NCI-H2029 (cell line): ENCODE data around the gene JAML.

ENCODE experiments used
- DNase-seq: peaks from one replicate; lab custom pipeline; 2025; lab: John Stamatoyannopoulos, UW

Gene JAML

GRCh38 chr11:118239509-118240205 is 14.8 kb upstream of the JAML start:
- no peak for DNase-seq

GRCh38 chr11:118238929-118239328 is 14.1 kb upstream of the JAML start:
- no peak for DNase-seq

- no peak for DNase-seq
Measured at GRCh38 chr11:118238421-118238820, 13.6 kb upstream of the JAML start.

GRCh38 chr11:118236170-118236569 is 11.4 kb upstream of the JAML start:
- DNase-seq: no peak

GRCh38 chr11:118234833-118235232 is 10.0 kb upstream of the JAML start:
- DNase-seq: no peak

GRCh38 chr11:118233850-118234249 is 9.0 kb upstream of the JAML start:
- no peak for DNase-seq

GRCh38 chr11:118233377-118233776 is 8.6 kb upstream of the JAML start:
- no peak for DNase-seq

GRCh38 chr11:118232659-118233058 is 7.8 kb upstream of the JAML start:
- no peak for DNase-seq

GRCh38 chr11:118231461-118231860 is 6.7 kb upstream of the JAML start:
- DNase-seq: no peak

GRCh38 chr11:118230088-118230487 is 5.3 kb upstream of the JAML start:
- no peak for DNase-seq

- DNase-seq: no peak
Measured at GRCh38 chr11:118229274-118229847, 4.5 kb upstream of the JAML start.

- DNase-seq: no peak
Measured at GRCh38 chr11:118227865-118228785, 3.3 kb upstream of the JAML start.

GRCh38 chr11:118226781-118227180 is 2.0 kb upstream of the JAML start:
- DNase-seq: no peak

- no peak for DNase-seq
Measured at GRCh38 chr11:118226296-118226695, 1.5 kb upstream of the JAML start.

GRCh38 chr11:118223992-118224391 is 819 bp downstream of the JAML start:
- no peak for DNase-seq

GRCh38 chr11:118223570-118223969 is 1.2 kb downstream of the JAML start:
- no peak for DNase-seq

- no peak for DNase-seq
Measured at GRCh38 chr11:118222437-118222836, 2.4 kb downstream of the JAML start.

- DNase-seq: no peak
Measured at GRCh38 chr11:118221419-118221818, 3.4 kb downstream of the JAML start.

GRCh38 chr11:118219732-118220131 is 5.1 kb downstream of the JAML start:
- no peak for DNase-seq

GRCh38 chr11:118219244-118219643 is 5.6 kb downstream of the JAML start:
- DNase-seq: no peak

GRCh38 chr11:118217575-118217974 is 7.2 kb downstream of the JAML start:
- DNase-seq: no peak

GRCh38 chr11:118216621-118217481 is 8.0 kb downstream of the JAML start:
- DNase-seq: no peak
